HG02943 (cell line): Measurements from ENCODE around the gene ABCA6.
"Not testable (repeated sequence)": the region's sequence is repeated elsewhere in the genome, so short reads cannot be mapped to it uniquely, and the experiment has no call there.

Experiments
- ATAC-seq: cut with Tn5 transposase; IDR thresholded peaks from one replicate; pipeline ENCODE4 v1.9.1; 2021; ENCODE audit warnings: mild to moderate bottlenecking, low read depth, moderate library complexity; ENCODE audit not compliant: unreplicated experiment

Gene ABCA6

DNA sequence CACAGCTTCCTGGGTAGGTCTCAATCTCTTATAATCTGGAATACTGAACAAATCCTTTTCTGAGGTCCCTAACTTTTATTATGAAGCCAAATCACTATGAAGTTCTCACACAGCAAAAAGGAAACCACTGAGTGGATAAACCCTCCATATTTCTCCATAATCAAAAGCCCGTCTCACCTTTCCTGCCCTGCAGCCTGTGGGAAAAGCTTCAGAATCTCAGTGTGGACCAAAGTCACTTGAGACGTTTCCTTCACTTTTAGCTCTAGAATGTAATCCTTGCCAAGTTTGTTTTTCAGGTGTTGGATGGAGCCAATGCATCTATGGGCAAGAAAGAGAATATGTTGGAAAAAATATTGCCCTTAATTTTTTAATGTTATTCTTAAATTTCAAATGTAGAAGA is 59.0 kb downstream of the ABCA6 start:
- no peak for ATAC-seq

DNA sequence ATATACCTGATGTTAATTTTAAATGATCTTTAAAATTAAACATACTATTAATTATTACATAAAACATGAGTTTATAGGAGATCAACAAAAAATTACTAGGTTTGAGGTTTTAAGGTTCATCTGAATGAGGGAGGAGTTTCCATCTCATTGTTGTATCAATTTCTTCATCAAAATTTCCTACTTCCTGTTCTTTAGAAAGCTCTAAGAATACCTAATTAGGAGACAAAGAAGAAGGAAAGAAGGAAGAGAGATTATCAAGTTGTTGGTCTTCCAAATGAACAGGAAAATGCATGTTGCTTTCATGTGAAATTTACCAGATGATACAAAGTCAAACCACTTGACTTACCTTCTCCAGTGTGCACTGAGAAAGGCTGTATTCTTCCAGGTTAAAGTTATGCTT is 62.8 kb downstream of the ABCA6 start:
- ATAC-seq, result no peak

GRCh38 chr17:69075823-69076222 is 65.9 kb downstream of the ABCA6 start:
- ATAC-seq, result no peak

GRCh38 chr17:69073392-69073791 is 68.3 kb downstream of the ABCA6 start:
- not testable (repeated sequence) for ATAC-seq

- ATAC-seq, result not testable (repeated sequence)
Observed at GRCh38 chr17:69072803-69073256, 68.9 kb downstream of the ABCA6 start.

DNA sequence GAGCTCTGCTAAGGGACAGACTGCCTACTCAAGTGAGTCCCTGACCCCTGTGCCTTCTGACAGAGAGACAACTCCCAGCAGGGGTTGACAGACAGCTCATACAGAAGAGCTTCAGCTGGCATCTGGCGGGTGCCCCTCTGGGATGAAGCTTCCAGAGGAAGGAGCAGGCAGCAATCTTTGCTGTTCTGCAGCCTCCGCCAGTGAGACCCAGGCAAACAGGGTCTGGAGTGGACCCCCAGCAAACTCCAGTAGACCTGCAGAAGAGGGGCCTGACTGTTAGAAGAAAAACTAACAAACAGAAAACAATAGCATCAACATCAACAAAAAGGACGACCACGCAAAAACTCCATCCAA is 70.5 kb downstream of the ABCA6 start:
- ATAC-seq, result not testable (repeated sequence)

DNA sequence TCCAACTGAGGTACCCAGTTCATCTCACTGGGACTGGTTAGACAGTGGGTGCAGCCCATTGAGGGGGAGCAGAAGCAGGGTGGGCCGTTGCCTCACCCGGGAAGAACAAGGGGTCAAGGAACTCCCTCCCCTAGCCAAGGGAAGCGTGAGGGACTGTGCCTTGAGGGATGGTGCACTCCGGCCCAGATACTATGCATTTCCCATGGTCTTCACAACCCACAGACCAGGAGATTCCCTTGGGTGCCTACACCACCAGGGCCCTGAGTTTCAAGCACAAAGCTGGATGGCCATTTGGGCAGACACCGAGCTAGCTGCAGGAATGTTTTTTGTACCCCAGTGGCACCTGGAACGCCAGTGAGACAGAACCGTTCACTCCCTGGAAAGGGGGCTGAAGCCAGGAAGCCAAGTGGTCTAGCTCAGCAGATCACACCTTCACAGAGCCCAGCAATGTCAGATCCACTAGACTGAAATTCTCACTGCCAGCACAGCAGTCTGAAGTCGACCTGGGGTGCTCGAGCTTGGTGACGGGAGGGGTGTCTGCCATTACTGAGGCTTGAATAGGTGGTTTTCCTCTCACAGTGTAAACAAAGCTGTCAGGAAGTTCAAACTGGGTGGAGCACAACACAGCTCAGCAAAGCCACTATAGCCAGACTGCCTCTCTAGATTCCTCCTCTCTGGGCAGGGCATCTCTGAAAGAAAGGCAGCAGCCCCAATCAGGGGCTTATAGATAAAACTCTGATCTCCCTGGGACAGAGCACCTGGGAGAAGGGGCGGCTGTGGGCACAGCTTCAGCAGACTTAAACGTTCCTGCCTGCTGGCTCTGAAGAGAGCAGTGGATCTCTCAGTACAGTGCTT is 71.1 kb downstream of the ABCA6 start:
- not testable (repeated sequence) for ATAC-seq

- ATAC-seq, result no peak
Observed at GRCh38 chr17:69069226-69069750, 72.4 kb downstream of the ABCA6 start.

DNA sequence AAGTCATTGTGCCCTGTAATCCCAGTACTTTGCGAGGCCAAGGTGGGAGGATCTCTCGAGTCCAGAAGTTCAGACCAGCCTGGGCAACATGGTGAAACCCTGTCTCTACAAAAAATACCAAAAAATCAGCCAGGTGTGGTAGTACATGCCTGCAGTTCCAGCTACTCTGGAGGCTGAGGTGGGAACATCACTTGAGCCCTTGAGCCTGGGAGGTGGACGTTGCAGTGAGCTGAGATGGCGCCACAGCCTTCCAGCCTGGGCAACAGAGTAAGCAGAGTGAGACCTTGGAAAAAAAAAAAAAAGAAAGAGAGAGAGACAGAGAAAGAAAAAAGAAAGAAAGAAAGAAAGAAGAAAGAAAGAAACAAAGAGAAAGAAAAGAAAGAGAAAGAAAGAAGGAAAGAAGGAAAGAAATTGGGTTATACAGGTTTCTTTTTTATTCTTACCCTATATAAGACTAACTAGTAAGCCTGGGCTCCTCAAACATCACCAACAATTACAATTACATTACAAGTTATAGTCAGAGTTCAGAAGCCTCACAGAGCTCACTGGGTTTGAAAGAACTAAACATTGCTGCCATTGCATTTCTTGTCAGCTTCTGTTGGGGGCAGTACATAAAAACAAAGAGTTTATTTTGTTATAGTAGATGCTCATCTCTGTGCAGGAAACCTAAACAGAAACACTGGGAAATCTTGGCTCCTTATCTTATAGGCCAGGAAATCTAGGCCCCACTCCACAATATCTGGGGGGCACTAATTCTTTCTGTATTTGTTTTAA is 74.2 kb downstream of the ABCA6 start:
- ATAC-seq, result no peak

- ATAC-seq, result no peak
Observed at GRCh38 chr17:69066482-69066881, 75.2 kb downstream of the ABCA6 start.

- no peak for ATAC-seq
Observed at GRCh38 chr17:69065113-69065512, 76.6 kb downstream of the ABCA6 start.

GRCh38 chr17:69064476-69064875 is 77.2 kb downstream of the ABCA6 start:
- no peak for ATAC-seq

GRCh38 chr17:69064001-69064400 is 77.7 kb downstream of the ABCA6 start:
- no peak for ATAC-seq

- ATAC-seq, result no peak
Observed at GRCh38 chr17:69062860-69063581, 78.7 kb downstream of the ABCA6 start.

GRCh38 chr17:69061721-69062556 is 79.8 kb downstream of the ABCA6 start:
- no peak for ATAC-seq

DNA sequence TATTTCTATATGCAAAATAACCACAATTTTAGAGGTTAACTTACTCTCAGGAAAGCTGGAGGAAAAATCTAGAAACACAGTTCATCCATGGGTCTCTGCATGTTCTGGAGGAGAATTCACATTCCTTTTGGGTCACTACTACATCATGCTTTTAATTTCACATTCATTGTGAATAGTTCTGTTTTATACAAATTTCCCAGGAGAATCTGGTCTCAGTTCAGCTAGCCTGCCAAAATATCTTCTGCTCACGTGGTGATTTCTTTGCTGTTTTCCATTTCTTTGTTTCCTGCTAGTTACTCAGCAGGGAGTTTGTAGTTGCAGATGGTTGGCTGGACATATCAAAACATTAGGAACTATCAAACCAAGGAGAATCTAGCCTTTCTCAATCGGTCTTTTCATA is 80.9 kb downstream of the ABCA6 start, which contains the start of gene ABCA9:
TSS of gene ABCA9 (minus strand) at position 106 of the 400 bp plus-strand sequence. CDS start 9,801 bp downstream, outside the sequence.
- no peak for ATAC-seq

DNA sequence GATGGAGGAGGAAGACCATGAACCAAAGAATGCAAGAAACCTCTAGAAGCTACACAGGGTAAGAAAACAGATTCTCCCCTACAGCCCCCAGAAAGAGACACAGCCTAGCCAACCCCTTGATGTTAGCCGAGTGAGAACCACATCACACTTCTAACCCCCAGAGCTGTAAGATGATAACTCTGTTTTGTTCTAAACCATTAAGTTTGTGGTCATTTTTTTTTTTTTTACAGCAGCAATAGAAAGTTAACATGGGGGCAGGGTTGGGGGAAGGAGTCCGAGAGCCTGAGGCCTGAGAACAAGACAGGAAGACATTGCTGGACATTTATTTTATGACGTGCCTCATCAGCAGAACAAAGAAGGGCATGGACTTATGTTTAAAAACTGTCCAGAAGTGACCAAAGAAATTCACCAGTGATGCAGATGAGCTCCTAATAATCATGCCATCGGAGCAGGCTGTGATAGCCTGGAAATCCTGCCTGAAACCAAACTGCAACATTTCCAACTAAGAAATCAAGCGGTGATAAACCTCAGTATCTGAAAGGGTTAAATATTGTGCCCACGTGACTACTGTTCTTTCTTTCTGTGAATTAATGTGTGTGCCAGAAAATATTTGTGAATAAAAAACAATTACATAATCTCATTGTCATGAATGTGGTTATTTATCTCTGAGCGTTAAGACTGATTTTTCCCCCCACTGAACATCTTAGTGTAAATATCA is 82.1 kb downstream of the ABCA6 start:
- no peak for ATAC-seq

DNA sequence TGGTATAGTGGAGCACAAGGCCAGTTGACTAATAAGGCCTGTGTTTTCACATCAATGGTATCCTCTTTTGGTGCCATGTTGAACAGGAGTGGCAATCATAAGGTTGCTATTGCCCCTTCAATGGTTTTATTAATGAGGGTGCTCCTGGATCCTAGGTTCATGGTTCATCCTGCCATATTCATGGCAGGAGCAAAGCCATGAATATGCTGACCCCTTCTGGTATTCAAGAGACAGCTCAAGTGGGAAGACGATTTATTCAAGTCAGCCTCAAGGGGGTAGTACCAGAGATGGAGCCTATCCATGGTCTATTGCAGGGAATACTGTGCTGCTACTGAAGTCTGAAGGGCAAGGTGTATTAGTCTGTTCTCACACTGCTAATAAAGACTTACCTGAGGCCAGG is 83.5 kb downstream of the ABCA6 start:
- ATAC-seq, result no peak

DNA sequence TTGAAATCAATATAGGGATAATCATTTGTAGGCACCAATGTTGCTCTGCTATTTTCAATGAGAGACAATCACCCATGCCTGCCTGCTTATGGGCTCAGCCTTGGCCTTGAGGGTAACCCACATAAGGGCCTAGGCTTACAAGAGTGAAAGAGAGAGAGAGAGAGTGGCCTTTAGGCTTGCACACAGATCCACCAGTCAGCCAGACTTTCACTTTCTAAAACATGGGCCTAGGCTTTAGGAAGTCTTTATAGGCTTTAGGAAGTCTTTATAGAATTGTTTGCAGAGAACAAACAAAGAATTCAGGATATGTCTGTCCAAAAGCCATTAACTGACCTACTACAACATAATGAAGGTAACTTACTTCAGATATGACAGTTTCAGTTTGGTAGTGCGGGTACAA is 84.4 kb downstream of the ABCA6 start:
- ATAC-seq, result no peak
